HEK293 (cell line): ENCODE results near the gene DDX50.

Experiments
- ATF2 ChIP-seq: fragments of 450-650 bp; formaldehyde crosslinking; IDR thresholded peaks from 2 replicates; pipeline ENCODE4 v1.5.1; 2016; ENCODE audit warnings: missing biosample characterization, missing genetic modification characterization, low read depth
- KLF16 ChIP-seq: fragments of 450-650 bp; formaldehyde crosslinking; IDR thresholded peaks from 2 replicates; pipeline ENCODE4 v1.5.1; 2017; ENCODE audit warnings: missing biosample characterization, missing genetic modification characterization
- KLF7 ChIP-seq: fragments of 450-650 bp; formaldehyde crosslinking; IDR thresholded peaks from 2 replicates; pipeline ENCODE4 v1.5.1; 2016; ENCODE audit warnings: missing biosample characterization, missing genetic modification characterization, borderline replicate concordance
- MEIS1 ChIP-seq: sonication (generic); formaldehyde crosslinking; IDR thresholded peaks from 2 replicates; pipeline ENCODE4 v1.8.1; 2022; ENCODE audit warnings: missing genetic modification reagents, mild to moderate bottlenecking, borderline replicate concordance
- REPIN1 ChIP-seq: fragments of 450-650 bp; formaldehyde crosslinking; IDR thresholded peaks from 2 replicates; pipeline ENCODE4 v1.5.1; 2017; ENCODE audit warnings: missing biosample characterization, missing genetic modification characterization, low read depth
- SP7 ChIP-seq: fragments of 450-650 bp; formaldehyde crosslinking; IDR thresholded peaks from 2 replicates; pipeline ENCODE4 v1.5.1; 2016; ENCODE audit warnings: missing biosample characterization, missing genetic modification characterization
- TCF7L2 ChIP-seq: IDR thresholded peaks from 2 replicates; pipeline ENCODE4 v1.6.1; 2011; ENCODE audit warnings: low read depth, mild to moderate bottlenecking, inconsistent platforms, low read length, moderate library complexity, borderline replicate concordance
- ZBTB17 ChIP-seq: fragments of 450-650 bp; formaldehyde crosslinking; IDR thresholded peaks from 2 replicates; pipeline ENCODE4 v1.5.1; 2016; ENCODE audit warnings: missing biosample characterization, missing genetic modification characterization
- ZBTB48 ChIP-seq: fragments of 450-650 bp; formaldehyde crosslinking; IDR thresholded peaks from 2 replicates; pipeline ENCODE4 v1.5.1; 2016; ENCODE audit warnings: missing biosample characterization, missing genetic modification characterization
- ZFP3 ChIP-seq: fragments of 450-650 bp; formaldehyde crosslinking; IDR thresholded peaks from 2 replicates; pipeline ENCODE4 v1.5.1; 2016; ENCODE audit warnings: low read depth, missing biosample characterization, missing genetic modification characterization
- ZNF10 ChIP-seq: fragments of 450-650 bp; formaldehyde crosslinking; IDR thresholded peaks from 2 replicates; pipeline ENCODE4 v1.5.1; 2017; ENCODE audit warnings: missing biosample characterization, missing genetic modification characterization
- ZNF138 ChIP-seq: fragments of 450-650 bp; formaldehyde crosslinking; IDR thresholded peaks from 2 replicates; pipeline ENCODE4 v1.5.1; 2016; ENCODE audit warnings: missing biosample characterization, missing genetic modification characterization, borderline replicate concordance
- ZNF140 ChIP-seq: fragments of 450-650 bp; formaldehyde crosslinking; IDR thresholded peaks from 2 replicates; pipeline ENCODE4 v1.5.1; 2016; ENCODE audit warnings: missing biosample characterization, missing genetic modification characterization
- ZNF16 ChIP-seq: fragments of 450-650 bp; formaldehyde crosslinking; IDR thresholded peaks from 2 replicates; pipeline ENCODE4 v1.5.1; 2016; ENCODE audit warnings: low read depth, missing biosample characterization, missing genetic modification characterization
- ZNF202 ChIP-seq: fragments of 450-650 bp; formaldehyde crosslinking; IDR thresholded peaks from 2 replicates; pipeline ENCODE4 v1.5.1; 2016; ENCODE audit warnings: missing biosample characterization, missing genetic modification characterization, borderline replicate concordance
- ZNF24 ChIP-seq: fragments of 450-650 bp; formaldehyde crosslinking; IDR thresholded peaks from 2 replicates; pipeline ENCODE4 v1.5.1; 2016; ENCODE audit warnings: missing biosample characterization, missing genetic modification characterization
- ZNF266 ChIP-seq: fragments of 450-650 bp; formaldehyde crosslinking; IDR thresholded peaks from 2 replicates; pipeline ENCODE4 v1.5.1; 2016; ENCODE audit warnings: missing biosample characterization, missing genetic modification characterization, low read depth
- ZNF274 ChIP-seq, 2 experiments: fragments of 200-500 bp in 1 of 2; fragments of 450-650 bp in 1 of 2; sonication (Bioruptor generic) in 1 of 2; formaldehyde crosslinking in 1 of 2; IDR thresholded peaks; 2 replicates each; pipeline versions ENCODE4 v1.5.1 to v1.6.1; 2014 to 2016; ENCODE audit warnings: borderline replicate concordance in 1 of 2, inconsistent platforms in 1 of 2, low read length in 1 of 2, missing biosample characterization in 1 of 2, missing genetic modification characterization in 1 of 2
- ZNF341 ChIP-seq: fragments of 450-650 bp; formaldehyde crosslinking; IDR thresholded peaks from 2 replicates; pipeline ENCODE4; 2016; ENCODE audit warnings: low read depth, missing biosample characterization, missing genetic modification characterization
- ZNF362 ChIP-seq: fragments of 450-650 bp; formaldehyde crosslinking; IDR thresholded peaks from 2 replicates; pipeline ENCODE4 v1.5.1; 2016; ENCODE audit warnings: missing biosample characterization, missing genetic modification characterization
- ZNF366 ChIP-seq: fragments of 450-650 bp; formaldehyde crosslinking; conservative IDR thresholded peaks from 2 replicates; pipeline ENCODE4 v1.5.1; 2016; ENCODE audit warnings: missing biosample characterization, missing genetic modification characterization
- ZNF394 ChIP-seq: fragments of 450-650 bp; formaldehyde crosslinking; IDR thresholded peaks from 2 replicates; pipeline ENCODE4 v1.5.1; 2016; ENCODE audit warnings: missing biosample characterization, missing genetic modification characterization, mild to moderate bottlenecking, moderate library complexity, borderline replicate concordance
- ZNF416 ChIP-seq: fragments of 450-650 bp; formaldehyde crosslinking; IDR thresholded peaks from 2 replicates; pipeline ENCODE4 v1.5.1; 2016; ENCODE audit warnings: missing biosample characterization, missing genetic modification characterization
- ZNF514 ChIP-seq: fragments of 450-650 bp; formaldehyde crosslinking; IDR thresholded peaks from 2 replicates; pipeline ENCODE4 v1.5.1; 2016; ENCODE audit warnings: missing biosample characterization, missing genetic modification characterization
- ZNF521 ChIP-seq: fragments of 450-650 bp; formaldehyde crosslinking; IDR thresholded peaks from 2 replicates; pipeline ENCODE4 v1.5.1; 2017; ENCODE audit warnings: missing biosample characterization, mild to moderate bottlenecking, missing genetic modification characterization
- ZNF544 ChIP-seq: fragments of 450-650 bp; formaldehyde crosslinking; IDR thresholded peaks from 2 replicates; pipeline ENCODE4 v1.5.0; 2017; ENCODE audit warnings: missing biosample characterization, missing genetic modification characterization
- ZNF623 ChIP-seq: fragments of 450-650 bp; formaldehyde crosslinking; IDR thresholded peaks from 2 replicates; pipeline ENCODE4 v1.5.1; 2016; ENCODE audit warnings: missing biosample characterization, missing genetic modification characterization
- ZNF624 ChIP-seq: fragments of 450-650 bp; formaldehyde crosslinking; IDR thresholded peaks from 2 replicates; pipeline ENCODE4 v1.5.1; 2017; ENCODE audit warnings: missing biosample characterization, missing genetic modification characterization
- ZNF645 ChIP-seq: fragments of 450-650 bp; formaldehyde crosslinking; IDR thresholded peaks from 2 replicates; pipeline ENCODE4; 2016; ENCODE audit warnings: missing biosample characterization, missing genetic modification characterization
- ZNF664 ChIP-seq: fragments of 450-650 bp; formaldehyde crosslinking; IDR thresholded peaks from 2 replicates; pipeline ENCODE4 v1.5.1; 2016; ENCODE audit warnings: missing biosample characterization, missing genetic modification characterization
- ZNF704 ChIP-seq: fragments of 450-650 bp; formaldehyde crosslinking; IDR thresholded peaks from 2 replicates; pipeline ENCODE4 v1.5.1; 2016; ENCODE audit warnings: missing biosample characterization, missing genetic modification characterization
- ZNF747 ChIP-seq: fragments of 450-650 bp; formaldehyde crosslinking; IDR thresholded peaks from 2 replicates; pipeline ENCODE4 v1.5.1; 2016; ENCODE audit warnings: missing biosample characterization, missing genetic modification characterization
- ZNF768 ChIP-seq: fragments of 450-650 bp; formaldehyde crosslinking; IDR thresholded peaks from 2 replicates; pipeline ENCODE4 v1.5.1; 2018; ENCODE audit warnings: missing biosample characterization, mild to moderate bottlenecking, missing genetic modification characterization
- ZSCAN18 ChIP-seq: fragments of 450-650 bp; formaldehyde crosslinking; IDR thresholded peaks from 2 replicates; pipeline ENCODE4 v1.5.1; 2016; ENCODE audit warnings: missing biosample characterization, missing genetic modification characterization

The DDX50 gene

GRCh38 chr10:68871731-68872342 lies 29.3 kb upstream of the DDX50 start (continued):
- TF ChIP-seq ZSCAN18 (no peak), ZNF10 (tag by site-specific recombination) (peak; percentile 61), ZNF645 (tag by site-specific recombination) (no peak), ZBTB48 (tag by site-specific recombination) (no peak), ZNF394 (peak; percentile 86), ATF2 (tag by site-specific recombination) (no peak), ZNF747 (no peak), ZNF521 (tag by site-specific recombination) (no peak), ZNF768 (tag by site-specific recombination) (no peak), ZNF544 (tag by site-specific recombination) (no peak), ZBTB17 (tag by site-specific recombination) (peak; percentile 75), SP7 (peak; percentile 96), TCF7L2 (peak; percentile 46; the same call in 1 of the 2 replicates), ZNF202 (tag by site-specific recombination) (no peak), ZNF514 (no peak), KLF7 (tag by site-specific recombination) (no peak), ZNF16 (tag by site-specific recombination) (no peak), ZNF624 (no peak), MEIS1 (CRISPR knock-in tag) (no peak), ZNF664 (tag by site-specific recombination) (0 out of 2 replicates have a peak, but pooled peaks have one; percentile 8), ZFP3 (tag by site-specific recombination) (no peak), ZNF704 (tag by site-specific recombination) (no peak), ZNF366 (tag by site-specific recombination) (peak; percentile 96), ZNF24 (tag by site-specific recombination) (peak; percentile 88; the same call in 1 of the 2 replicates), ZNF274 (IDR thresholded peaks at IDR 0.05; ENCODE audit: low read length) (no peak), ZNF274 (tag by site-specific recombination; IDR thresholded peaks at IDR 0.05; ENCODE audit: borderline replicate concordance) (no peak), ZNF341 (tag by site-specific recombination) (no peak), ZNF362 (peak; percentile 73; the same call in 1 of the 2 replicates), ZNF266 (tag by site-specific recombination) (no peak), ZNF623 (tag by site-specific recombination) (no peak; the same call in 1 of the 2 replicates), ZNF138 (tag by site-specific recombination) (no peak), REPIN1 (tag by site-specific recombination) (no peak), KLF16 (tag by site-specific recombination) (no peak), ZNF416 (tag by site-specific recombination) (no peak), ZNF140 (no peak)
